ENCODE measurements around the gene CROCC2.

The CROCC2 gene

DNA sequence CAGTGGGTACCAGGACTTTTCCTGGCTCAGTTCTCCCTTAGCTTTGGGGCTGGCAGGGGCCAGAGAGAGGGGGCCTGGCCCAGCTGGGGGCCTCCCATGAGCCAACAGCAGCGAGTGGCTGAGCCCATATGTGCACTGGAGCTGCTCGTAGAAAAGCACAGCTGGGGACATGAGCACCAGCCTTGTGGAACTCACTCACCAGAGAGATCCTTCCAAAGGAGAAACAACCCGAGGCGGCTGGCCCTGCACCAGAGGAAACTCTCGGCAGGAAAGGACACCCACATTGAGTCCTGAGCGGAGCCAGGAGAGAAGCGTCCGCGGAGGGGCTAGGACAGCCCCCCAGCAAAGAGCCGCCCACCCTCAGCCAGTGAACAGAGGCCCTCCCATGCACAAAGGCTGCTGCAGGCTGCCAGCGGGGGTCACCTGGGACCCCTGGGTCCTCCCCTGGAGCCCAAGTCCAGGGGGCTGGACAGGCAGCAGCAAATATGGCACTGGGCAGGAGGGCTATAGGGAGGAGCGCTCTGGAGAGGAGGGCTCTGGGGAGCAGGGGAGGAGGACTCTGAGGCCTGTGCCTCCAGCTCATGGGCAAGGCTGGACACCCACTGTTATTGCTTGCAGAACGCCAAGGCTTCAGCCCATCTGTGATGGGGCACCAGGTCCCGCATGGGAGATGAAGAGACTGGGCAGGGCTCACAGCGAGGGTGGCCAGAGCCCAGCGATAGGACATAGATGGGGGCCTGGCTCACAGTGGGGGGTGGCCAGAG is 50.2 kb downstream of the CROCC2 start:
- no peak for DNase-seq (ENCODE audit: low spot score)

DNA sequence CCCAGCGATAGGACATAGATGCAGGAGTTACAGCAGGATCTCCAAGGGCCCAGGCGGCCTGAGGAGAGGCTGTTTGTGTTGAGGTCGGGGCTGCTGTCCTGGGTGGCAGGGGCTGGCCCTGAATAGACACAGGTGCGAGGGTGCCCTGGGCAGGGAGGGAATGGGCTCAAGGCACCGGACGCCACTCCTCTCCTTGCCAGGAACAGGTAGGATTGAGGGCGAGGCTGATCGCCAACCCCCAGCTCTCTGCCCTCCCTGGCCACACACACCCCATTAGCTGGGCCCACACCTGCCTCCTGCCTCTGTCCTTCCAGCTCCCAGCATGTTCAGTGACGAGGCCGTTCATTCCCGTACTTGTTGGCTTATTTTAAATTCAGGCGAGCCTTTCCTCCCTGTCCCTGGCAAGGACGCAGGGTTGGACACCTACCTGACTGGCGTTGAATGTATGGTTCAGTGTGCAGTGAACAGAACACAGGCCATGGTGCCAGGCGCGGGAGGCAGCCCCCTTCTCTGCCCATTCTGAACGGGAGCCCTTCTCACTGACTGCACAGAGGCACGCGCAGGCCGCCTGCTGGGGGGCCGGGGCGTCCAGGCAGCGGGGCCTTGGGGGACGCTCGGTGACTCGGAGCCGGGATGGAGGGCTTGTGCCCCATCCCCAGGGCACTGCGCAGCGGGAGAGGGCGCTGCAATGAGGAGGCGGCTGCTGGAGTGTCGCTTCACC is 51.0 kb downstream of the CROCC2 start:
- DNase-seq (ENCODE audit: low spot score), result no peak

DNA sequence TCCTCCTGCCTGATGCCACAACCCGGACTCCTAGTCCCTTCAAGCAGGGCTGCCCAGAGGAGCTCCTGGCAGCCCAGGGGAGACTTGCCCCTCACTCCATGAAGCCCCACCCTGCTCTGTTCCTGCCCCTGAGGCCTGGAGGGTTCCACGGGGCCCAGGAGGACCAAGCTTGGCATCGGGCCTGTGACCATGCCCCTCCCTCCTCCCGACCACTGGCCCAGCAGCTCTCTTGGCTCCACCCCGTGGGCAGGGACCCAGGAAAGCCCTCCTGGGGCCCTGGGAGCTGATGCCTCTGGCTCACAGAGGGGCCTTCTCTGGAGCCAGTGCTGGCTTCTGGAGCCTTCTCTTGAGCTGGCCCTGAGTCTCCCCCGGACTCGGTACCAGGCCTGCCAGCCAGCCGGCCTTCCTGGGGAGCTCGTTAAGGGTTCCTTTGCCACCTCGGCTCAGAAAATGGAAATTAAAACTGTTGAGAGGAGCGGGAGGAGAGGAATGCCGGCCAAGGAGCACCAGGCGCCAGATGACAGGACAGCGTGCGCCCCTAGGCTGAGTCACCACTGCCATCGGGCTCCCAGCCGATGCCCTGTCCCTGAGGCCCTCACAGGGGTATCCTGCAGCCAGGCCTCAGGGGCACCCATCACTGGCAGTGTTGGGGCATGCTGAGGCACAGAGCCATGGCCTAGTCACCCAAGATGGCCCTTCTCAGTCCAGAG is 51.7 kb downstream of the CROCC2 start:
- no peak for DNase-seq (ENCODE audit: low spot score)

DNA sequence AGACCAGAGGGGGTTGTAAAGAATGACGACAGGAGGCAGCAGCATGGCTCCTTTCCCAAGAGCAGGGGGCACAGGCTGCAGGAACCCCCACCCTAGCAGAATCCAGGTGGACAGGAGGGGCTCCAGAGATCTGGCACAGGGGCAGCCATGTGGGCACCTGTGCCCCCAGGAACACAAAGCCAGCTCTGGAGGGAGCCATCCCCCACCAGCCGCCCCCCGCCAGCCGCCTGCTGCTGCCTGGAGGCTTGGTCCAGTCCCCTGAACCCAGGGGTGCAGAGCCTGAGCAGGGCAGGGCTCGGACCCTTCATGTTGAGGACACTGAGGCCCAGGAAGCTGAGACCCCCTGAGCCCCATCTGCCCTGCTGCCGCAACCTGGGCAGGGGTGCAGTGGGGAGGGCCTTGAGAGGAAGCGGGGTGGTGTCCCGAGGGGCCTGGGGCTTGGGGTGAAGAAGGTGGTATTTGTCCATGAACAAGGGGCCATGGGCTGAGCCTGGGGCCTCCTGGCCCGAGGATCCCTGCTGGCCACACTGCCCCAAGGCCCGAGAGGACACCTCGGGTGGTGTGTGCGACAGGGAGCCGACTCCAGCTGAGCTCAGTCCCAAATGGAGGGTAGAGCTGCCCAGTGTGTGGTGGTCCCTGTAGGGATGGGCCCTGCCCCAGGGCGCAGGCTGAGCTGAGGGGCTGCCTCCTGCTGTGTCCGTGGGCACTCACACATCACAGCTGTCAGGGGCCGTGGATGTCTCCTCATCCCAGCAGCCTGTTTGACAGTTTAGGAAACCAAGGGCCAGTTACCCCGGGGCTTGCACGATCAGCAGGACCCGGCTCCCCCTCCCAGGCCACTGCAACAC is 52.5 kb downstream of the CROCC2 start:
- no peak for DNase-seq (ENCODE audit: low spot score)

DNA sequence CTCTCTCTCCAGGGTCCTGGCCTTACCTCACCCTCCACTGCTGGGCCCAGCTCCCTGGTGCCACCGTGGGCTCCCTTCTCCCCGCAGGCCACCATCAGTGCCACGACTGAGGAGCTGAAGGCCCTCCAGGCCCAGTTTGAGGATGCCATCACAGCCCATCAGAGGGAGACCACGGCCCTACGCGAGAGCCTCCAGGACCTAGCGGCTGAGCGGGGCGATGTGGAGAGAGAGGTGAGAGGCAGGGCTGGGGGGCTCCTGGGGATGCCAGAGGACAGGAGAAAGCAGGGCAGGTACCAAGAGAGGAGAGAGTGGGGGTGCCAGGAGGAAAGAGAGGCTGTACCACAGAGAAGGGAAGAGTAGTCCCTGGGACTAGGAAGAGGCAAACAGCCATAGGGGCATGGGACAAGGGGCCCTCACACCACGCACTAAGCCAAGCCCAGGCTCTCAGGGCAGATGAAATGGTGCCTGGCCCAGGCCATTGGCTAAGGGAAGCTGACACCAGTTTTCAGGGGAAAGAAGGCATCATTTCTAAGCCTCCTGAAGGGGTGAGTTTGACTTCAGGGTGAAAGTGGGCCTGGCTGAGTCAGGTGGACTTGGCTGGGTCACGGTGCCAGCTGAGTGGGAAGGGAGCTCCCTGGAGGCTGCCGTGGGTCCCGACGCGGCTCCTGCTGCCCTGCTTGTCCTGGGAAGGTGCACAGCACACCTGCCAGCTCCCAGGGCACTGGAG is 53.2 kb downstream of the CROCC2 start:
- DNase-seq (ENCODE audit: low spot score), result no peak

DNA sequence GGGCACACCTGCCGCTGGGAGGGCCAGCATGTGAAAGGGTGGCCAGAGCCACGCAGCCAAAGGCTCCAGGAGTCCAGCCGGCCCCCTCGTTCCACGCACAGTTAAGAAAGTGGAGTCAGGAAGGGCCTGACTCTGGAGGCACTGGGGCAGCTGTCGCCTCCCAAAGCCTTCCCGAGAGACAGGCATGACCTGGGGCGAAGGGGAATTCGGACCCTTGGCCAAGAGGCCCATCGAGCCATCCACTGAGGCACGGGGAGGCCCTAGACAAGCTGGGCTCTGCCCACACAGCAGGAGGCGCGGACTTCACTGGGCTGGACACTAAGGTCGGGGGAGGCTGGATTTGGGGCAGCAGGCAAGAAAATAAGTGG is 53.8 kb downstream of the CROCC2 start:
- no peak for DNase-seq (ENCODE audit: low spot score)

DNA sequence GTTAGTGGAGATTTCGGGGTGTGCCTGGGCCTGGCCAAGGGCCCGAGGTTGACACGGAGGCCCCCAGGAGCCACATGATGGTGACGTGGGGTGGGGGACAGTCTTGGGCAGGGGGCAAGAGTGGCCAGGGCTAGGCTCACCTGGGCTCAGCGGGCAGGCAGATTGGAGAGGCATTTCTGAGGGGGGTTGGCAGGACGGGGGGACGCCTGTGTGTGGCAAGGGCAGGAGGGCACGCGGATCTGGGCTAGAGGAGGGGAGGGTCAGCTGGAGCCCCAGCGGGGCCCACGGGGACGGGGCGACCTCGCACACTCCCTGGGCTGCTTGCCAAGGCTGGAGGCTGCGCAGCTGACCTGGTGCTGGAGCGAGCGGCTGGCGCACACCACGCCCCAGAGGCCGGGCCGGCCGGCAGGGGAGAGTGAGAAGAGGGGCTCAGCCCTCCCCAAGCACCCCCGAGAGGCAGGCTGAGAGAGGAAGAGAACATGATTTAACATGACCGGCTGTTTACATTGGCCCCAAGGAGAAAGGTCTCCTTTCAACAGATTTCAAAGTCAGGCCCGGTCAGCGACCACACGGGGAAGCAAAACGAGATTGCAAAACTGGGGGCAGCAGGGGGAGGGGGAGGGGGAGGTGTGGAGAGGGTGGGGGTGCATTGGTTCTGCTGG is 54.3 kb downstream of the CROCC2 start:
- DNase-seq (ENCODE audit: low spot score), result no peak

DNA sequence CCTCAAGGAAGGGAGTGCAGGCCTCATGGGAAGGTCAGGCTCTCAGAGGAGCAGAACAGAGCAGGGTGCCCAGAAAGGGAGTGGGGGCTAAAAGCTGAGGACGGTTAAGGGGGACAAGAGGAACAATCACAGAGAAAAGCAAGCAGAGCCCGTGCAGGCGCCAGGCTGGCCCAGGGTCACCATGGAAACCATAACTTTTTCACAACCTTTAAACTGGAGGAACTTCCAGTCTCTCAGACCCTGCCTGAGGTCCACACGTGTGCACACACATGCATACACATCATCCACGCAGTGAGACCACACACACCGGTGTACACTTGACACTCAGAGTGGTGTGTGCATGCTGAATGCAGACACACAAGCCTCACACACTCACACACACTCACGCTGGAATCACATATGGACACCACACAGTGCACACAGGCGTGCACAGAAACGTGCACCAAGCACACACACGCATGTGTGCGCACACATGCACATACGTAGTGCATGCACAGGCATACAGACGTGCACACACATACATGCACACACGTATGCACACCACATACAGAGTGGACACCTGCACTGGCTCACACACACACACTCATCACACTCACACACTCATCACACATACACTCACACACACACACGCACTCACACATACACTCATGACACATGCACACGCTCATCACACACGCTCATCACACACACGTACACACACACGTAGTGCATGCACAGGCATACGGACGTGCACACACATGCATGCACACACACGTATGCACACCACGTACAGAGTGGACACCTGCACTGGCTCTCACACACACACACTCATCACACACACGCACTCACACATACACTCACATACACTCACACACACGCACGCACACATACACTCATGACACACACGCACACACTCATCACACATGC is 55.1 kb downstream of the CROCC2 start:
- DNase-seq (ENCODE audit: low spot score), result no peak

DNA sequence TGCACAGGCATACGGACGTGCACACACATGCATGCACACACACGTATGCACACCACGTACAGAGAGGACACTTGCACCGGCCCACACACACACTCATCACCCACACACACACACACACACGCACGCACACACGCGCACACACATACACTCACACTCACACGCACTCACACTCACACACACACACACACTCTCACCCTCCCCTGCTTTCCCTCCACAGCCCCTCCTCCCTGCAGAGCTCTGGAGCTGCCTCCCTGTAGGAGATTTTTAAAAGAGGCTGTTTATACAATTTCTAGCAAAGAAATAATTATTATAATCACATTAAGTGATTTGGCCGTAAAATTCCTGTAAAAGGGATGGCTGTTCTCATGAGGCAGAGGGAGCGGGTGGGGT is 55.8 kb downstream of the CROCC2 start:
- DNase-seq (ENCODE audit: low spot score), result no peak

DNA sequence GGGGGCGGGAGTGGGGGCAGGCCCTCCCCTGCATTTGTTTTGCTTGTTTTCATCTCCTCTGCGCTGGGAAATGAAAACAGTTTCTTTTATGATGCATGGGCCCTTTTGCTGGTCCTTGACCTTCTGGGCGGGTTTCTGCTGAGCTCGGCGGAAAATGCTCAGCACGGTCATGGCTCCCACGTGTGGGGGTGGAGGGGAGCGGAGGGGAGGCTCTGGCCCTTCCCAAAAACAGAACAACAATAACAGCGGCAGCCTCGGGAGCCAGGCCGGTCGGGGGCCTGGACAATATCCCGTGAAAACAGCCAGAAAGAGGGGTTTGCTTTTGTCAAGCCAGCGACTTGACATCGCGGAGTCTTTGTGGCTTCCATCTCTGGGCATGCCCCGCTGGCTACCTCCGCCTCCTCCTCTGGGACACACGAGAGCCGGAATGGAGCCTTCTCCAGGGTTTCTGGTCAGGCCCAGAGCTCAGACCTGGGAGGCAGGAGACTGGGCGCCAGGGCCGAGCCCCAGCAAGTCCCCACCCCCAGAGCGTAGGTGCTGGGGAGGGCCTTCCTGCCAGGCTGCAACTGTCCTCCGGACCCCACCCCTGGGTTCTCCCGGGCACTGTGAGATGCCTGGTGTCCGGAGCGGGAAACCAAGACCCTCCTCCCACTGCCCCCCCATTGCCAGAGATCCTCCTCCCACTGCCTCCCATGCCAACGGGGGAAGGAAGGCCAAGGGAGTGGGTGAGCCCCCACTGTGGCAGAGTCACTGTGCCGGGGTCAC is 56.3 kb downstream of the CROCC2 start:
- no peak for DNase-seq (ENCODE audit: low spot score)

DNA sequence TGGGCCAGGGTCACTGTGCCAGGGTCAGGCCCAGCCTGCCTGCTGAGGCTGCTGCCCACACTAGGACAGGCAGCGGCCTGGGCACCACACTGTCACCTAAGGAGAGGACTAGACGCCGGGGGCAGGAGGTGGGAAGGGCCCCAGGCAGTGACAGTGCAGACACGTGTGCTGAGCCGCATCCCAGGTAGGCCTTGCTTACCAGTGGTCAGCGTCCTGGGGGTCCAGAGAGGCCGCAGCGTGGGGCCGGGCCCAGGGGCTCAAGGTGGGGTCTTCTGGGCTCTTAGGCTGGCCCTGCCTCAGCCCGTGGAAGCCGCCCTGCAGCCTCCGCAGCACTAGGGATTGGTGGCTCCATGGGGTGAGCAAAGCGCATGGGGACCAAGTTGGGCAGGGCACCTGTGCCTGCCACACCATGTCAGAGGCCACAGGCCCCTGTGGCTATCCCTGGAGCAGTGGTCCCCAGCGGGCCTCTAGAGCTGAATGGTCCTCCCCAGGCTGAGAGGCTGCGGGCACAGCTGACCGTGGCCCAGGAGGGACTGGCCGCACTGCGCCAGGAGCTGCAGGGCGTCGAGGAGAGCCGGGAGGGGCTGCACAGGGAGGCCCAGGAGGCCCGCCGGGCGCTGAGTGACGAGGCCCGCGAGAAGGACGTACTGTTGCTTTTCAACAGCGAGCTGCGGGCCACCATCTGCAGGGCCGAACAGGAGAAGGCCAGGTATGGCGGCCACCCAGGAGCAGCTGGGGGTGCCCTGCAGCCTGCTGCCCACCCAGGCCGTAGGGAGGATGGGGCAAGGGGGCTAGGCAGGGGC is 57.1 kb downstream of the CROCC2 start:
- no peak for DNase-seq (ENCODE audit: low spot score)

DNA sequence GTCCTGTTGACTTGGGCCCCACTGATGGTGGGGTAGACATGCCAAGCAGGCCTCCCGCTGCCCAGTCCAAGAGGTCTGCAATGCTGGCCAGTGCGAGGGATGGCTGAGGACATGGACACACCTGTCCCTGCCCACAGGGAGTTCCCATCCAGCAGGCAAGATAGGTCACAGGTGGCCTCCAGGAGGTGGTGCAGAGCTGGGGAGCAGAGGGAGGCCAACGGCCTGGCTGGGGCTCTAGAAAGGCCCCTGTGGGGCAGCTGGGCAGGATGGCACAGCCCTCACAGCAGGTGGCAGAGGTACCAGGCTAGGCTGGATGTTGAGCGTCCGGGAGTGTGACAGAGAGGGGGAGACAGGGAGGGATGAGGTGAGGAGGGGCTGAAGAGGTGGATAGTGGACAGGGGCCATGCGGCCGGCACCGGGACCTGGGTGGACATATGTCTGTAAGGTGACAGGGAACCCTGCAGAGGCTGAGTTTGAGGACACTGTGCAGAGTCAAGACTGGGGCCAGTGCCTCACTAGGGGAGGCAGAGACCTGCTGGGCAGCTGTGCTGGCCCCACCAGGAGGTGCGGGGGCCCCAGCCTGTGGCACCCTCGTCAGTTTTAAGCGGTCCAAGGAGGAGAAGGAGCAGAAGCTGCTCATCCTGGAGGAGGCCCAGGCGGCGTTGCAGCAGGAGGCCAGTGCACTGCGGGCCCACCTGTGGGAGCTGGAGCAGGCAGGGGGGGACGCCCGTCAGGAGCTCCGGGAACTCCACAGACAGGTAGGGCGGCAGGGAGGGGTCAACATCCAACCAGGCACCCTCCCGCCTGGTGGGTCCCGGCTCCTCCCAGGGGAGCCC is 58.0 kb downstream of the CROCC2 start:
- DNase-seq (ENCODE audit: low spot score), result no peak

DNA sequence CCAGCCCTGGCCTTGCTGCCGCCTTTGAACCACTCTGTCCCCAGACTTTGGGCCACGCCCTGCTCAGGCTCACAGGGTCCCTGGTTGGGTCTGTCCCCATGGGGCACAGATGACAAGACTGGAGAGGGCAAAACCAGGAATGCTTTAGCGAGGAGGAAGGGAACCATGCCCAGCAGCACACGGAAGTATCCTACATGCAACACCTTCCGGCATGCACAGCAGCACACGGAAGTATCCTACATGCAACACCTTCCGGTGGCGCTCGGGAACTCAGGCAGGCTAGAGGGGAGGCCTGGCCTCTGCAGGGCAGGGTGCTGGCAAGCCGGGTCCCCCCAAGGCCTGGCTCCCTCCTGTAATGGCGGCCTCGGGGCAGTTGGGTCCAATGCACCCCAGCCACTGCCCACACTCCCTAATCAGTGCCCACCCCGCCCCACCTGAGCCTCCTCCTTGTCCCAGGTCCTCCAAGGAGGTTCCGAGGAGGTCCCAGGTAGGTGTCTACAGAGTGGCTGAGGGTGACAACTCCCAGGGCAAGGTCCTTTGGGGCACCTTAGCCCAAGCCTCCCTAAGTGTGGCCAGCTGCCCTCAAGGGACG is 58.7 kb downstream of the CROCC2 start:
- no peak for DNase-seq (ENCODE audit: low spot score)

DNA sequence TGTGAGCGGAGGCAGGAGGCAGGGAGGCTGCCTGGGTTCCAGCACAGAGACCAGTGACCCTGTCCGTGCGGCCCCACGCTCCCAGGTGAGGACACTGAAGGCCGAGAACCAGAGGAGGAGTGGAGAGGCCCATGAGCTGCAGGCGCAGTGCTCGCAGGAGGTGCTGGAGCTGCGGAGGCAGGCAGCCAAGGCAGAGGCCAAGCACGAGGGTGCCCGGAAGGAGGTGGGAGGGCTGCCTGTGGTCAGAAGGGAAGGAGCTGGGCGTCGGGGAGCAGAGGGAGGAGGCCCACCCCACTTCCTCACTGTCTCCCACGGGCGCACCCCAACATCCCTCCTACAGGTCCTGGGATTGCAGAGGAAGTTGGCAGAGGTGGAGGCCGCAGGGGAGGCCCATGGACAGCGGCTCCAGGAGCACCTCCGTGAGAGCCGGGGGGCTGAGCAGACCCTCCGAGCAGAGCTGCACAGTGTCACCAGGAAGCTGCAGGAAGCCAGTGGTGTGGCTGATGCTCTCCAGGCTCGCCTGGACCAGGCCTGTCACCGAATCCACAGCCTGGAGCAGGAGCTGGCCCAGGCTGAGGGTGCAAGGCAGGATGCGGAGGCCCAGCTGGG is 59.3 kb downstream of the CROCC2 start:
- DNase-seq (ENCODE audit: low spot score), result no peak

DNA sequence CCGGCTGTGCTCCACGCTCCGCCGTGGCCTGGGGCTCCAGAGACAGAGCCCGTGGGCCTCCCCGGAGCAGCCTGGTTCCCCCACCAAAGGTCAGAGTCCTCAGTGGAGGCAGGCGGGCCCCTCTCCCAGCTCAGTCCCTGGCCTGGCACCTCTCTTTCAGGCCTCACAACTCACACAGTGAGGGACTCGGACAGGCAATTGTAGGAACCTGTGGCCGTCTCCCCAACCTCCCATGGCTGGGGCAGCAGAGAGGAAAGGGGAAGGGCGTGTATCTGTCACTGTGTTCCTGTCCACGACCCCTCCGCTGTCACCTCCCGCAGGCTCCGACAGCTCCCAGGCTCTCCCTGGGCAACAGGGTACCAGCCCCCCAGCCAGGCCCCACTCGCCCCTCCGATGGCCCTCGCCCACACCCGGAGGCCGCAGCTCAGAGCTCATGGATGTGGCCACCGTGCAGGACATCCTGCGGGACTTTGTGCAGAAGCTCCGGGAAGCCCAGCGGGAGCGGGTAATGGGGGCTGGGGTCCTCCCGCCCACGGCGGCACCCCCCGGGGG is 59.8 kb downstream of the CROCC2 start:
- DNase-seq (ENCODE audit: low spot score), result no peak

DNA sequence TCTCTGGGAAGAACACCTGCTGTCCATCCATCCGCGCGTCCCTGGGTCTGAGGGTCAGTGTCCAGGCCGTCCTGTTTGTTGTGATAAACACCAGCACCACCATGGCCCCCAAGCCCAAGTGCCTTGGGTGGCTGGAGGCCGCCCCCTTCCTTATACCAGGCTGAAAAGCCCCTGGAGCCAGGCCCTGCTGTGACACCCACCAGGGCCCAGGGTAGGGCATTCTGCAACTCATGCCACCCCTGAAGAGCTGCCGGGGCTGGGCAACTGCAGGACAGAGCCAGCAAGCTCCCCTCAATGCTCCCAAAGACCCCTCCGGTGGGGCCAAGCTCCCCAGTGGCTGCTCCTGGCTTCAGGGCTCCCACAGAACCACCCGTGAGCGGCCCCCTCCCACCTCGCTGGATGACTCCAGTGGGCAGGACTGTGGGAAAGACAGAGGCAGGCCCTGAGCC is 60.3 kb downstream of the CROCC2 start:
- no peak for DNase-seq (ENCODE audit: low spot score)

All from kidney capillary endothelial cell (primary cell).